Ovary (tissue), 3 donors: ENCODE data around the gene MIER3.

ENCODE experiments used
- EP300 ChIP-seq: sonication (generic); formaldehyde crosslinking; IDR thresholded peaks from one replicate; pipeline ENCODE4 v1.6.1; 2017; ENCODE audit warnings: antibody characterized with exemption
- POLR2A ChIP-seq: fragments of 450-650 bp; IDR thresholded peaks from one replicate; pipeline ENCODE4 v1.6.1; 2017; ENCODE audit warnings: antibody characterized with exemption, mild to moderate bottlenecking, moderate library complexity
- TF ChIP-seq, protein P1 (sequence below), 3 donors: fragments of 450-650 bp in 2 of 3; fragments of 200-600 bp in 1 of 3; IDR thresholded peaks; one replicate each; pipeline versions ENCODE4 v1.5.1 to v1.8.0; 2016 to 2022; ENCODE audit warnings: antibody characterized with exemption in 3 of 3, mild to moderate bottlenecking in 1 of 3
- donor health status: DM: no; HTN: no; CAD: no.

DNA sequence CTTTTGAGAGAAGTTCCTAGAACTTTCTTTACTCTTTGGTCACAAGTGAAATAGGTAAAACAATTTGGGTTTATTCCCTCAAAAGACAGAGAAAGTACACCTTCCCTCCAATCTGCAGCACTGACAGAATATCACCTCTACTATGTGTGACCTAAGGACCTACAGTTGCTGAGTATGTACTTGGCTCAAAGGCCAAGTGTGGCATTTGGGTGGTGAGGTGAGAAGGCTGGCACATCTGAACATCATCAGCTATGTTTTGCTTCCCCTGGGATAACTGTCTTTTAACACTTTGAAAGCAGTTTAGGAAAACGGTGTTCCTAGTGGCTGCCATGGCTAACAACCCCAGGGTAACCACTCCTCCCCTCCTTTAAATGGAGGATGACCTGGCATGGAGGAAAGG, 17.6 kb downstream of the MIER3 start:
- TF ChIP-seq, protein P1, sequence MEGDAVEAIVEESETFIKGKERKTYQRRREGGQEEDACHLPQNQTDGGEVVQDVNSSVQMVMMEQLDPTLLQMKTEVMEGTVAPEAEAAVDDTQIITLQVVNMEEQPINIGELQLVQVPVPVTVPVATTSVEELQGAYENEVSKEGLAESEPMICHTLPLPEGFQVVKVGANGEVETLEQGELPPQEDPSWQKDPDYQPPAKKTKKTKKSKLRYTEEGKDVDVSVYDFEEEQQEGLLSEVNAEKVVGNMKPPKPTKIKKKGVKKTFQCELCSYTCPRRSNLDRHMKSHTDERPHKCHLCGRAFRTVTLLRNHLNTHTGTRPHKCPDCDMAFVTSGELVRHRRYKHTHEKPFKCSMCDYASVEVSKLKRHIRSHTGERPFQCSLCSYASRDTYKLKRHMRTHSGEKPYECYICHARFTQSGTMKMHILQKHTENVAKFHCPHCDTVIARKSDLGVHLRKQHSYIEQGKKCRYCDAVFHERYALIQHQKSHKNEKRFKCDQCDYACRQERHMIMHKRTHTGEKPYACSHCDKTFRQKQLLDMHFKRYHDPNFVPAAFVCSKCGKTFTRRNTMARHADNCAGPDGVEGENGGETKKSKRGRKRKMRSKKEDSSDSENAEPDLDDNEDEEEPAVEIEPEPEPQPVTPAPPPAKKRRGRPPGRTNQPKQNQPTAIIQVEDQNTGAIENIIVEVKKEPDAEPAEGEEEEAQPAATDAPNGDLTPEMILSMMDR (IDR thresholded peaks at IDR 0.05), result no peak
- TF ChIP-seq POLR2A (no peak), EP300 (no peak)
